H1 (cell line): Measurements from ENCODE around the gene OST4. TPM values are rescaled to one million over a fixed set of nuclear protein-coding genes. Genes with fewer than 3 reads are reported as not detected.

Experiments used
- CHD7 ChIP-seq: fragments of 300-600 bp; sonication (generic); IDR thresholded peaks from 2 replicates; pipeline ENCODE4 v1.7.1; 2012; ENCODE audit warnings: low read length, moderate library complexity, mild to moderate bottlenecking, inconsistent platforms; ENCODE audit not compliant: insufficient replicate concordance
- CTCF ChIP-seq, 3 experiments: IDR thresholded peaks; 1 replicate in 2 of 3; 2 replicates in 1 of 3; pipeline versions ENCODE4 v1.5.1 to v1.6.1; 2011; ENCODE audit warnings: low read length in 3 of 3, mild to moderate bottlenecking in 3 of 3, inconsistent platforms in 2 of 3, low read depth in 1 of 3, moderate library complexity in 1 of 3; ENCODE audit not compliant: insufficient read depth in 1 of 3; ENCODE audit errors: control extremely low read depth in 1 of 3
- GTF2F1 ChIP-seq: IDR thresholded peaks from 2 replicates; pipeline ENCODE4 v1.6.1; 2012; ENCODE audit warnings: low read depth, low read length, improper control_type of control experiment, borderline replicate concordance
- JUND ChIP-seq: IDR thresholded peaks from 2 replicates; pipeline ENCODE4 v1.6.1; 2011; ENCODE audit warnings: mild to moderate bottlenecking, improper control_type of control experiment, low read length
- POLR2A ChIP-seq, 2 experiments: IDR thresholded peaks; 1 replicate in 1 of 2; 2 replicates in 1 of 2; pipeline ENCODE4 v1.6.1; 2011; ENCODE audit warnings: low read depth in 2 of 2, low read length in 2 of 2, mild to moderate bottlenecking in 2 of 2; ENCODE audit errors: control extremely low read depth in 1 of 2
- POU5F1 ChIP-seq: IDR thresholded peaks from 2 replicates; pipeline ENCODE4 v1.6.1; 2011; ENCODE audit warnings: low read depth, mild to moderate bottlenecking, low read length, moderate library complexity
- SAP30 ChIP-seq: fragments of 300-600 bp; sonication (generic); IDR thresholded peaks from 2 replicates; pipeline ENCODE4 v1.7.1; 2012; ENCODE audit warnings: low read length, moderate library complexity, mild to moderate bottlenecking, inconsistent platforms; ENCODE audit not compliant: insufficient read depth, insufficient replicate concordance
- SP1 ChIP-seq: IDR thresholded peaks from 2 replicates; pipeline ENCODE4 v1.6.1; 2011; ENCODE audit warnings: low read depth, low read length
- polyA plus RNA-seq, 7 experiments: library from polyadenylated mRNA; depleted of rRNA in 3 of 7; stranded (reverse) in 5 of 7; unstranded in 2 of 7; fragments of >200 nt in 5 of 7; fragments of 200-250 nt in 2 of 7; gene quantifications; 1 replicate in 5 of 7; 2 replicates in 1 of 7; 4 replicates in 1 of 7; pipeline versions ENCODE4 v1.2.1 to v1.2.3, GENCODE V29; 2011 to 2013; ENCODE audit warnings: missing spikeins in 2 of 7, mixed read lengths in 2 of 7
- total RNA-seq: library from RNA; stranded (reverse); fragmentation: NEBNext Ultra II Directional; extraction: Animal tissue kit (Norgen Biotek cat#: 25700); gene quantifications from 2 replicates; pipeline ENCODE4 v1.2.1, GENCODE V29; 2021

Gene OST4
- total and polyA plus RNA-seq, 2 of the 8 experiments (the other 6 are each of a cell fraction or from before 2014, with no cell fraction given), result 225 to 865 TPM

DNA sequence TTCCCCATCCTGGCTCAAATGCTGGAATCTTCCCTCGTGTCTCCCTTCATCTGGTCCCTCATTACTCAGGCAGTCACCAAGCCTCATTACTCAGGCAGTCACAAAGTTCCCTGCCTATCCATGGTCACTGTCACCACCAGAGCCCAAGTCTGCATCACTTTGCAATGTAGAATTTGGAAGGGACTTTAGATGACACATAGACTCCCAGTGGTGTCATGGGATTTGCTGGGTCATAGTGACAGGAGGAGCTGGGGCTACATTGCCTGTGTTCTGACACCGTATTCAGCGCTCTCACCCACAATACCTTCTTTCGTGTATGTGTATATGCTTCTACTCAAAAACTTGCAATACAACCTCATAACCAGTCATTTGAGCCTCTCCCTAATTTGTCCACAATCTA, 4.9 kb upstream of the OST4 start (continued):
- no peak for TF ChIP-seq CHD7
- no peak for TF ChIP-seq GTF2F1
- TF ChIP-seq POLR2A (IDR thresholded peaks at IDR 0.05; ENCODE audit: control extremely low read depth in 1 of 2, low read depth in 2 of 2, low read length in 2 of 2), result no peak
- no peak for TF ChIP-seq SAP30
- TF ChIP-seq SP1, result no peak
- no peak for TF ChIP-seq JUND
- no peak for TF ChIP-seq POU5F1
- no peak for TF ChIP-seq CTCF (IDR thresholded peaks at IDR 0.05; ENCODE audit: control extremely low read depth in 1 of 3, insufficient read depth in 1 of 3, low read depth in 1 of 3, low read length in 3 of 3)
